Subcutaneous preadipocyte (primary cell): ENCODE results near the gene OR1J1. TPM values are rescaled to one million over a fixed set of nuclear protein-coding genes. Genes with fewer than 3 reads are reported as not detected.

Source experiments
- total RNA-seq: library from RNA; depleted of rRNA; stranded (reverse); fragments of >200 nt; gene quantifications from 2 replicates; pipeline ENCODE4 v1.2.3, GENCODE V29; 2012

The OR1J1 gene, protein sequence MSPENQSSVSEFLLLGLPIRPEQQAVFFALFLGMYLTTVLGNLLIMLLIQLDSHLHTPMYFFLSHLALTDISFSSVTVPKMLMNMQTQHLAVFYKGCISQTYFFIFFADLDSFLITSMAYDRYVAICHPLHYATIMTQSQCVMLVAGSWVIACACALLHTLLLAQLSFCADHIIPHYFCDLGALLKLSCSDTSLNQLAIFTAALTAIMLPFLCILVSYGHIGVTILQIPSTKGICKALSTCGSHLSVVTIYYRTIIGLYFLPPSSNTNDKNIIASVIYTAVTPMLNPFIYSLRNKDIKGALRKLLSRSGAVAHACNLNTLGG
- total RNA-seq: not detected in 2 replicates

DNA sequence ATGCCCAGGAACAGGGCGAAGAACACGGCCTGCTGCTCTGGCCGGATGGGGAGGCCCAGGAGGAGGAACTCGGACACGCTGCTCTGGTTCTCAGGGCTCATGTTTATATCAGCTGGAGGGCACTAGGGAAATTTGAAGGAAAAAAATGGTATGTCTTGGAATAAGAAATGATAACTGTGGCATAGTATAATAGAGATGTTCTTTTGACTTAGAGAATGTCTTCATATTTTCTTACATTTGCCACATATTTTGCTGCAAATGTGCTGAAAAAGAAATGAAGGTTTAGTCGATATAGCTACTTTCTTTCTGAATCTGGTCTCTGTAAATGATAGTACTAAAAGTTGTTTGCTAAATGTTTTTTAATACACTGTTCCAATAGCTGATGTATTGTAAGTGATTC is at the start of gene OR1J1:
Gene OR1J1, minus strand, starts transcription at position 101 of the 400 bp plus-strand sequence. Its CDS starts 0 bp downstream, at position 101.

DNA sequence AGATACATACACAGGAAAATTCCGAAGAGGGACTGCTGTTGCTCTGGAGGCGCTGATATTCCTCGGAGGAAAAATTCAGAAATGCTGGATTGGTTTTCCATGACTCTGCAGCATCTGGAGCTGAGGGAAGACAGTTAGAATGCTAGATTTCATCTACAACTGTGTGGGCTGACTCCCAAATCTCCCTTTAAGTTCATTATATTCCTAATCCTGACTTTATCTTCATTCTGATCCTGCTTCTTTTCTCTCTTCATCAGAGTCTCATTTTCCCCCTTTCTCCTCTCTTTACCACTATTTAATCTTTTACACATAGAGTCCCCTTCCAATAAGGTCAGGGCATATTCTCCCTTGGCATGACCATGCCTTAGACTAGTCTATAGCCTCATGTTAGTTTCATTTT is 49.5 kb upstream of the OR1J1 start, which contains the start of gene OR1N1:
Gene OR1N1, minus strand, starts transcription at position 101 of the 400 bp plus-strand sequence. Its CDS starts 0 bp downstream, at position 101.

DNA sequence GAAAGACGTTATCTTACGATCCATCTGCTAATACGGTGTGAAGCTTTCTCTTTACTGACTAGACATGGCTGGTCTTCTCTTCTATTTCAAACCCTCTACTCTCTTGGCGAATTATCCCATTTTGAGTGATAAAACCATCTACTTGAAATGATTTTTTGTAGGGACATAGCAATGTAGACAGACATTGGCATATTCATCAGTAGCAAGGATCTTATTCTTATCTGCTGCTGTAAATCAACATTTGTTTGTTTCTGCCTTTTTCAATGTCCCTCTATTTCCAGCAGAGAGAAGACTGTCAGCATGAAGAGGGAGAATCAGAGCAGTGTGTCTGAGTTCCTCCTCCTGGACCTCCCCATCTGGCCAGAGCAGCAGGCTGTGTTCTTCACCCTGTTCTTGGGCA is 41.1 kb upstream of the OR1J1 start, which contains the start of gene OR1J4:
Gene OR1J4, plus strand, starts transcription at position 301 of the 400 bp plus-strand sequence. Its CDS starts 0 bp downstream, at position 301.

DNA sequence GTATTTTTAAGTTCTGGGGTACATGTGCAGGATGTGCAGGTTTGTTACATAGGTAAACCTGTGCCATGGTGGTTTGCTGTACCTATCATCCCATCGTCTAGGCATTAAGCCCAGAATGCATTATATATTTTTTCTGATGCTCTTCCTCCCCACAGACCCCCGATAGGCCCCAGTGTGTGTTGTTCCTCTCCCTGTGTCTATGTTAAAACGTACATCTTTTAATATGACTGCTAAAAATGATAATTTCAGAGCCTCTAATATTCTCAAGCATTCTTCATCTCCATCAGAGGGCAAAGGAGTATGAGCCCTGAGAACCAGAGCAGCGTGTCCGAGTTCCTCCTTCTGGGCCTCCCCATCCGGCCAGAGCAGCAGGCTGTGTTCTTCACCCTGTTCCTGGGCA is 32.8 kb upstream of the OR1J1 start, which contains the start of gene OR1J2:
Gene OR1J2, plus strand, starts transcription at position 301 of the 400 bp plus-strand sequence. Its CDS starts 0 bp downstream, at position 301.

Other genes starting within 250 kb of the OR1J1 start
- under 0.01 TPM in 1 of 2 replicates, not detected in the other for gene LHX6, start 249.0 kb downstream of the OR1J1 start, total RNA-seq
- 6.2 and 6.8 TPM in 2 replicates for gene RBM18, start 213.1 kb downstream of the OR1J1 start, total RNA-seq
- 42.6 and 44.0 TPM in 2 replicates for gene MRRF, start 213.0 kb downstream of the OR1J1 start, total RNA-seq
- gene PTGS1, start 106.9 kb downstream of the OR1J1 start, total RNA-seq: 39.9 and 83.0 TPM in 2 replicates
- 0.20 and 0.73 TPM in 2 replicates for gene OR1J2, start 32.9 kb upstream of the OR1J1 start, total RNA-seq
- gene OR1J4, start 41.2 kb upstream of the OR1J1 start, total RNA-seq: not detected in 2 replicates
- not detected in 2 replicates for gene OR1N1, start 49.4 kb upstream of the OR1J1 start, total RNA-seq
- under 0.01 and 0.20 TPM in 2 replicates for gene OR1N2, start 75.2 kb upstream of the OR1J1 start, total RNA-seq
- not detected in 2 replicates for gene OR1L8, start 105.5 kb upstream of the OR1J1 start, total RNA-seq
- not detected in 2 replicates for gene OR1Q1, start 136.8 kb upstream of the OR1J1 start, total RNA-seq
- not detected in 2 replicates for gene OR1B1, start 179.7 kb upstream of the OR1J1 start, total RNA-seq
- not detected in 2 replicates for gene OR1L1, start 183.8 kb upstream of the OR1J1 start, total RNA-seq
- gene OR1L3, start 197.2 kb upstream of the OR1J1 start, total RNA-seq: not detected in 2 replicates
- not detected in 2 replicates for gene OR1L4, start 246.1 kb upstream of the OR1J1 start, total RNA-seq